ENCODE measurements around the gene HPCAL1. TPM values are rescaled to one million over a fixed set of nuclear protein-coding genes. Genes with fewer than 3 reads are reported as not detected.

Gene HPCAL1
- total RNA-seq, 1 donor from 2014 or later: 160 TPM

GRCh38 chr2:10326151-10326616 is 23.5 kb downstream of the HPCAL1 start:
- Histone ChIP-seq H3K4me3 (no peak overlapping the region), H3K9me3 (no peaks in the 10 kb centered on the region), H3K27ac (peak overlapping the region; percentile 30), H3K36me3 (no peaks in the 10 kb centered on the region), H3K27me3 (no peaks in the 10 kb centered on the region), H3K4me1 (peaks cover 74% of the 10 kb centered on the region)
- ATAC-seq (no peak), DNase-seq (no peak)
- intact Hi-C loops (cut with DNase I): no loop called here
- TF ChIP-seq CTCF (IDR thresholded peaks at IDR 0.05): no peak

- intact Hi-C loops (cut with DNase I): no loop called here
- Histone ChIP-seq H3K27me3 (no peaks in the 10 kb centered on the region), H3K4me3 (no peak overlapping the region), H3K27ac (peak overlapping the region; percentile 30), H3K4me1 (peaks cover 82% of the 10 kb centered on the region), H3K9me3 (no peaks in the 10 kb centered on the region), H3K36me3 (no peaks in the 10 kb centered on the region)
- TF ChIP-seq CTCF (IDR thresholded peaks at IDR 0.05): no peak
- no peak for ATAC-seq
- DNase-seq: no peak
Observed at GRCh38 chr2:10326707-10327594, 24.2 kb downstream of the HPCAL1 start.

- H3K27me3 ChIP-seq: no peaks in the 10 kb centered on the region
- peaks cover 91% of the 10 kb centered on the region for H3K4me1 ChIP-seq
- H3K9me3 ChIP-seq: no peaks in the 10 kb centered on the region
- H3K4me3 ChIP-seq: no peak overlapping the region
- no peak overlapping the region for H3K27ac ChIP-seq
- DNase-seq (no peak), ATAC-seq (no peak)
- intact Hi-C loops (cut with DNase I): no loop called here
- H3K36me3 ChIP-seq: no peaks in the 10 kb centered on the region
- no peak for TF ChIP-seq CTCF (IDR thresholded peaks at IDR 0.05)
Observed at GRCh38 chr2:10327896-10328669, 25.4 kb downstream of the HPCAL1 start.

GRCh38 chr2:10328670-10329579 is 26.2 kb downstream of the HPCAL1 start:
- no peak overlapping the region for H3K4me3 ChIP-seq
- no peaks in the 10 kb centered on the region for H3K9me3 ChIP-seq
- intact Hi-C loops (cut with DNase I): no loop called here
- DNase-seq: no peak
- H3K27me3 ChIP-seq: no peaks in the 10 kb centered on the region
- no peaks in the 10 kb centered on the region for H3K36me3 ChIP-seq
- no peak for ATAC-seq
- TF ChIP-seq CTCF (IDR thresholded peaks at IDR 0.05): no peak
- H3K27ac ChIP-seq: no peak overlapping the region
- peaks cover 89% of the 10 kb centered on the region for H3K4me1 ChIP-seq

- H3K4me1 ChIP-seq: peaks cover 83% of the 10 kb centered on the region
- no peaks in the 10 kb centered on the region for H3K27me3 ChIP-seq
- DNase-seq (no peak), ATAC-seq (no peak)
- no peak for TF ChIP-seq CTCF (IDR thresholded peaks at IDR 0.05)
- H3K36me3 ChIP-seq: no peaks in the 10 kb centered on the region
- no peaks in the 10 kb centered on the region for H3K9me3 ChIP-seq
- peak overlapping the region; percentile 33 for H3K27ac ChIP-seq
- H3K4me3 ChIP-seq: no peak overlapping the region
- intact Hi-C loops (cut with DNase I): no loop called here
Observed at GRCh38 chr2:10329580-10329879, 26.8 kb downstream of the HPCAL1 start.
